Adrenal gland (tissue), 5 donors: ENCODE results near the gene RUNX1.

Experiments
- CTCF ChIP-seq, 6 experiments: fragments of 450-650 bp in 4 of 6; fragments of 200-600 bp in 2 of 6; sonication (generic) in 1 of 6; IDR thresholded peaks; 1 replicate in 5 of 6; 2 replicates in 1 of 6; pipeline versions ENCODE4 v1.5.1 to v1.8.0; 2016 to 2021; ENCODE audit warnings: antibody characterized with exemption in 6 of 6, mild to moderate bottlenecking in 2 of 6, moderate library complexity in 1 of 6
- POLR2A ChIP-seq, 2 donors: fragments of 450-650 bp; IDR thresholded peaks; one replicate each; pipeline ENCODE4 v1.6.1; 2017; ENCODE audit warnings: antibody characterized with exemption in 2 of 2, mild to moderate bottlenecking in 2 of 2, moderate library complexity in 1 of 2
- donor health status: DM: no; HTN: no; CAD: no.

- no peak for TF ChIP-seq POLR2A (IDR thresholded peaks at IDR 0.05)
- no peak for TF ChIP-seq CTCF (IDR thresholded peaks at IDR 0.05)
Measured at GRCh38 chr21:34969423-34970166, 79.5 kb downstream of the RUNX1 start.
